Measurements from ENCODE around the gene ABR. TPM values are rescaled to one million over a fixed set of nuclear protein-coding genes. Genes with fewer than 3 reads are reported as not detected.

ABR gene
- total RNA-seq, 1 donor from 2014 or later = 138 TPM

- intact Hi-C loops (cut with micrococcal nuclease) = loop anchor here (1.0 to 10.0 kb wide), 3 partner anchors 64 to 209 kb away; no protein-coding TSS in a partner anchor
Measured at GRCh38 chr17:1123393-1123831, 56.4 kb downstream of the ABR start.

GRCh38 chr17:1122533-1123392 lies 57.0 kb downstream of the ABR start:
- intact Hi-C loops (cut with micrococcal nuclease) = loop anchor here (1.0 to 10.0 kb wide), 3 partner anchors 65 to 210 kb away; no protein-coding TSS in a partner anchor

- intact Hi-C loops (cut with micrococcal nuclease) = loop anchor here (10.0 kb wide), 1 partner anchor 133 kb away; no protein-coding TSS in a partner anchor
Measured at GRCh38 chr17:1121442-1121817, 58.4 kb downstream of the ABR start.

- intact Hi-C loops (cut with micrococcal nuclease) = loop anchor here (10.0 kb wide), 1 partner anchor 134 kb away; no protein-coding TSS in a partner anchor
Measured at GRCh38 chr17:1120596-1121441, 59.0 kb downstream of the ABR start.

GRCh38 chr17:1119924-1120323 lies 59.9 kb downstream of the ABR start:
- intact Hi-C loops (cut with micrococcal nuclease) = loop anchor here (10.0 kb wide), 1 partner anchor 135 kb away; no protein-coding TSS in a partner anchor

GRCh38 chr17:1116602-1117001 lies 63.2 kb downstream of the ABR start:
- intact Hi-C loops (cut with micrococcal nuclease) = no loop called here

- intact Hi-C loops (cut with micrococcal nuclease) = no loop called here
Measured at GRCh38 chr17:1112875-1113274, 66.9 kb downstream of the ABR start.

- intact Hi-C loops (cut with micrococcal nuclease) = no loop called here
Measured at GRCh38 chr17:1111599-1112443, 68.0 kb downstream of the ABR start.

- intact Hi-C loops (cut with micrococcal nuclease) = no loop called here
Measured at GRCh38 chr17:1110862-1111598, 68.8 kb downstream of the ABR start.

GRCh38 chr17:1110541-1110861 lies 69.3 kb downstream of the ABR start:
- intact Hi-C loops (cut with micrococcal nuclease) = no loop called here

- intact Hi-C loops (cut with micrococcal nuclease) = no loop called here
Measured at GRCh38 chr17:1109606-1110540, 69.9 kb downstream of the ABR start.

GRCh38 chr17:1108765-1109605 lies 70.8 kb downstream of the ABR start:
- intact Hi-C loops (cut with micrococcal nuclease) = no loop called here

GRCh38 chr17:1108478-1108764 lies 71.4 kb downstream of the ABR start:
- intact Hi-C loops (cut with micrococcal nuclease) = no loop called here

GRCh38 chr17:1107777-1108477 lies 71.9 kb downstream of the ABR start:
- intact Hi-C loops (cut with micrococcal nuclease) = no loop called here

GRCh38 chr17:1107083-1107776 lies 72.6 kb downstream of the ABR start:
- intact Hi-C loops (cut with micrococcal nuclease) = no loop called here

GRCh38 chr17:1104222-1104621 lies 75.6 kb downstream of the ABR start:
- intact Hi-C loops (cut with micrococcal nuclease) = no loop called here

GRCh38 chr17:1100382-1100781 lies 79.4 kb downstream of the ABR start:
- intact Hi-C loops (cut with micrococcal nuclease) = no loop called here
